Ishikawa (cell line): ENCODE results near the gene RIMBP2.

Experiments used
- CEBPB ChIP-seq: IDR thresholded peaks from 2 replicates; pipeline ENCODE4 v1.6.1; 2012
- CREB1 ChIP-seq: IDR thresholded peaks from 2 replicates; pipeline ENCODE4 v1.6.1; 2012; ENCODE audit warnings: low read depth
- EGR1 ChIP-seq: IDR thresholded peaks from 2 replicates; pipeline ENCODE4 v1.6.1; 2012
- EP300 ChIP-seq: IDR thresholded peaks from 2 replicates; pipeline ENCODE4 v1.6.1; 2012; ENCODE audit warnings: borderline replicate concordance
- FOXM1 ChIP-seq: IDR thresholded peaks from 2 replicates; pipeline ENCODE4 v1.6.1; 2012; ENCODE audit warnings: low read depth, borderline replicate concordance
- MAX ChIP-seq: IDR thresholded peaks from 2 replicates; pipeline ENCODE4 v1.6.1; 2012
- NFIC ChIP-seq: IDR thresholded peaks from 2 replicates; pipeline ENCODE4 v1.6.1; 2012
- RAD21 ChIP-seq: IDR thresholded peaks from 2 replicates; pipeline ENCODE4 v1.6.1; 2012; ENCODE audit warnings: low read depth
- REST ChIP-seq: IDR thresholded peaks from 2 replicates; pipeline ENCODE4 v1.6.1; 2012; ENCODE audit warnings: low read depth, mild to moderate bottlenecking
- TAF1 ChIP-seq: IDR thresholded peaks from 2 replicates; pipeline ENCODE4 v1.6.1; 2012; ENCODE audit warnings: low read depth, mild to moderate bottlenecking
- TCF12 ChIP-seq: IDR thresholded peaks from 2 replicates; pipeline ENCODE4 v1.6.1; 2012; ENCODE audit warnings: low read depth
- TEAD4 ChIP-seq: IDR thresholded peaks from 2 replicates; pipeline ENCODE4 v1.6.1; 2012
- USF1 ChIP-seq: IDR thresholded peaks from 2 replicates; pipeline ENCODE4 v1.6.1; 2012
- YY1 ChIP-seq: IDR thresholded peaks from 2 replicates; pipeline ENCODE4 v1.6.1; 2012; ENCODE audit warnings: low read depth
- ZBTB7A ChIP-seq: IDR thresholded peaks from 2 replicates; pipeline ENCODE4 v1.6.1; 2012; ENCODE audit warnings: low read depth

Gene RIMBP2

GRCh38 chr12:130451001-130451930 lies 264.8 kb downstream of the RIMBP2 start:
- no peak for TF ChIP-seq TAF1
- no peak for TF ChIP-seq YY1
- no peak for TF ChIP-seq REST
- no peak for TF ChIP-seq TCF12
- no peak for TF ChIP-seq CREB1
- no peak for TF ChIP-seq EP300
- TF ChIP-seq CEBPB: no peak
- TF ChIP-seq FOXM1: no peak
- TF ChIP-seq NFIC: no peak
- no peak for TF ChIP-seq MAX
- no peak for TF ChIP-seq TEAD4
- no peak for TF ChIP-seq ZBTB7A

- TF ChIP-seq EGR1: no peak
- TF ChIP-seq TCF12: no peak
- TF ChIP-seq EP300: no peak
- no peak for TF ChIP-seq TEAD4
- no peak for TF ChIP-seq RAD21
- TF ChIP-seq REST: no peak
- TF ChIP-seq FOXM1: no peak
- TF ChIP-seq MAX: no peak
- no peak for TF ChIP-seq TAF1
- TF ChIP-seq YY1: no peak
- no peak for TF ChIP-seq USF1
These were observed 266.8 kb downstream of the RIMBP2 start for GRCh38 chr12:130449291-130449690.

- TF ChIP-seq NFIC: no peak
- no peak for TF ChIP-seq REST
- TF ChIP-seq FOXM1: no peak
- no peak for TF ChIP-seq TCF12
- no peak for TF ChIP-seq EP300
- no peak for TF ChIP-seq CEBPB
- no peak for TF ChIP-seq ZBTB7A
These were observed 267.9 kb downstream of the RIMBP2 start for GRCh38 chr12:130448044-130448821.

- TF ChIP-seq EGR1: no peak
- no peak for TF ChIP-seq NFIC
- TF ChIP-seq YY1: no peak
- no peak for TF ChIP-seq CREB1
- no peak for TF ChIP-seq MAX
- TF ChIP-seq USF1: no peak
- no peak for TF ChIP-seq CEBPB
- no peak for TF ChIP-seq TEAD4
- TF ChIP-seq EP300: no peak
- TF ChIP-seq TCF12: no peak
- TF ChIP-seq FOXM1: no peak
- no peak for TF ChIP-seq TAF1
- no peak for TF ChIP-seq ZBTB7A
- no peak for TF ChIP-seq REST
These were observed 268.5 kb downstream of the RIMBP2 start for GRCh38 chr12:130447655-130447965.
